Effector CD8-positive, alpha-beta T cell (primary cell): Measurements from ENCODE around the gene RAB4A.

Experiments
- DNase-seq: peaks from one replicate; lab custom pipeline; 2025; lab: John Stamatoyannopoulos, UW

Gene RAB4A

DNA sequence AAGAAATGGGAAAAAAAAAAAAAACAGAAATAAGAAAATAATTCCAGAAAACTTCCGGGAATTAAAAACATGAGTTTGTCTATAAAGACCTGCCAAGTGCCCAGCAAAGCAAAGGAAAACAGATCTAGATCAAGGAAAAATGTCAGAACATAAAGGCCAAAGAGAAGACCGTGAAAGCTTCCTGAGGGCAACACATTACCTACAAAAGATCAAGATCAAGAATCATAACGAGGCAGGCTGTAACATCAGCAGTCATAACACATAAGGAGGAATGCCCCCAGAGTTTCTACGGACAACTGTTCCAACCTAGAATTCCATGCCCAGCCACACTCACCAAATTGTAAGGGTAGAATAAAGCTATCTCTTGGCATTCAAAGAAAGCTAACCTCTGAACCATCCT lies 68.2 kb downstream of the RAB4A start:
- no peak for DNase-seq

DNA sequence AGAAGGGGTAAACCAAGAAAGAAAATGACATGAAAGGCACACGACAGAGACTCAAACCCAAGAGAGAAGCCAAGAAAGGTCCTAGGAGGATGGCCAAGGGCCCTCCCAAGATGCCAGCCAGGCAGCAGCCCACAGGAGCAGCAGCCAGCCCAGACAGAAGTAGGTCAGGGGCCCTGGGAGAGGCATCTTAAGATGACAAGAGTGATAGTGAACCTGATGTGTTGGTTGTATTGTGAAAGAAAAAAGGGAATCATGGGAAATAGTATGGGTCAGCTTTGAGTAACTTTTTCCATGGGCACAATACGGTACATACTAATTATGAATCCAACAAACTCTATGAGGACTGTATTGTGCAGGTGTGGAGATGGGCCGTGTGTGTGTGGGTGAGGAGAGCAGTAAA lies 68.6 kb downstream of the RAB4A start:
- DNase-seq: no peak

DNA sequence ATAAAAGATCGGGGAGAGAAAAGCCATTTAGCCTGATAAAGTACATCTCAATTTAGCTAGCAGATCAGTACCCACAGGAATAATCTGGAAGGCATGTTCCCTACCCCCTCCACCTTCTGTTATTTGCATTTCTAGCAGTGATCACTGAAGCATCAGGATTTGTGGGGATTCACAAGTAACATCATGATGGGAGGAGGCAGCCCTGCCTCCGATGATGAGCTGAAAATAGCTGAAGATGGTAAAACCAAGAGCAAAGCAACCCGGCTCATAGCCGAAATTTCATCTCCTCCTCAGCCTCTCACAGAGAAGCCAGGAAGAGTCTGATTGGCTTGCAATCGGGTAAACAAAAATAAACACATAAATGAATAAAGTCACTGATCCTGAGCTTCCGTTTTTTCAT lies 69.6 kb downstream of the RAB4A start:
- no peak for DNase-seq

DNA sequence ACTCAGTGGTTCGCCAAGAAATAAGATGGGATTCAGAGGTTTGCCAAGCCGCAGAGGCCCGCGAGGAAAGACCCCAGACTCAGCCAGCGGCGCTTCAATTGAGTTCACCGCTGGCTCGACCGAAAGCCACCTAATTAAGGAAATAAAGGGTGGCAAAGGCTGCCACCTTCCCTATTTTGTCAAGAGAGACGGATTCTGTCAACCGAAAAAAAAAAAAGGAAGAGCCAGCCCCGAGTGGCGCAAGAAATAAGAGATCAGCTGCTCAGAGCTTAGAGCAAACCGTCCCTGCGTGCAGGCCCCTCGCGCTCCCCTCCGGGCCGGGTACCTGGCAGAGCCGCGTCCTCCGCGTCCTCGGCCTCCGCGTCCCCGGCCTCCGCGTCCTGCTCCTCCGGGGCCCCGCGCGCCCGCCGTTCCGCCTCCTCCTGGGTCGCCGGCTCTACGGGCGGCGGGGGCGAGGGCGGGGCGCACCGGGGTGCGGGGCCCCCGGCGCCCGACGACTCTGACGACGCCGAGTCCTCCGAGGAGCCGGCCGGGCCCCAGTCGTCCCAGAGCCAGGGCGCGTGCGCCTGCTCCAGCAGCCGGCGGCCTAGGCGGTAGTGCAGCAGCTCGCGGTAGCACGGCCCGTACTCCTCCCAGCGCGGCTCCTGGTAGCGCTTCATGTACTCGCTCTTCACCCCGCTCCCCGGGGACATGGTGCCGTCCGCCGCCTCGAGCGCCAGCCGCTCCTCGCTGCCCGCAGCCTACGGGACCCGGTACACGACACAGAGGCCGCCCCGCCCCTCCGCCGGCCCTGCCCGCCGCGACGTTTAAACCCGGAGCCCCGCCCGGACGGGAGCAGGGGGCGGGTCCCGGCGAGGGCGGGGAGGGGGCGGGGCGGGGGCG lies 71.1 kb downstream of the RAB4A start:
- DNase-seq: peak; percentile 76

DNA sequence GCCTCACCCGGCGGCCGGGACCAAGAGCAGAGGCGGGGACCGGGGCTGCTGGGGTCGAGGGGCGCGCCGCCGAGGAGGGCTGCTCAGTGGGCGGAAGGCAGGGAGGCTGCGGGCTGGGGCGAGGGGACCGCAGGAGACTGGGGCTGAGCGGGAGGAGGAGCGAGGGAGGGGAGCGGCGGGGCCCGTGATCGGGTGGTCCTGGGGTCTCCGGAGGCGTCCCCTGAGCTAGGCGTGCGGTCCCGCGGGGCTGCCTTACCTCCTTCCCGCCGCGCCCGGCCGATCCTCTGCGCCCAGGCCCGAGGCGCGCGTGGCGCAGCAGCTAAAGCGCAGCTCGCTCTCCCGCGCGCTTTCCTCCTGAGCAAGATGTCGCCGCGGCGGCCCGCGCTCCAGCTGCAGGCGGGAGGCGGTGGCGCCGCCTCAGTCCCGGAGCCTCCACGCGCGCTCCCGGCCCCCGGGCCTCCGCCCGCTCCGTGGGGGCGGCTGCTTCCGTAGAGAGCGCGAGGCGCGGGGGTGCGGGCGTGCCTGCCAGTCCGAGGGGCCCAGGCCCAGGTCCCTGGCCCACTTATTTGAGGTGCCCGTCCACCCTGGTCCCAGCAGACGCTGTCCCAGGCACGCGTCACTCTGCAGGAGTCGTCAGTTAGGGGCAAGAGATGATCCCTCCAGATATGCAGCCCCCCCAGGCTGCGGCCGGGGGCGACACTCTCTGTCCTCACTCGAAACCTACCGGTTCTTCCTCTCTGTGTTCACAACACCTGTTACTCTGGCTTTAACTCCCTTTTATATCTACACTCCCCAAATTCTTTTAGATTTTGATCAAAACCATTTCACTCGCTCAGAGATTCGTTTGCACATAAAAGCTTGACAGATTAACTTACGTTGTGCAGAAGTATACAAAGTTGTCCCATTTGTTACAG lies 72.0 kb downstream of the RAB4A start, which contains the start of gene CCSAP:
Gene CCSAP (minus strand): TSS at position 392 of the 914 bp plus-strand sequence. CDS start 582 bp downstream, outside the sequence.
- DNase-seq: peak; percentile 50

DNA sequence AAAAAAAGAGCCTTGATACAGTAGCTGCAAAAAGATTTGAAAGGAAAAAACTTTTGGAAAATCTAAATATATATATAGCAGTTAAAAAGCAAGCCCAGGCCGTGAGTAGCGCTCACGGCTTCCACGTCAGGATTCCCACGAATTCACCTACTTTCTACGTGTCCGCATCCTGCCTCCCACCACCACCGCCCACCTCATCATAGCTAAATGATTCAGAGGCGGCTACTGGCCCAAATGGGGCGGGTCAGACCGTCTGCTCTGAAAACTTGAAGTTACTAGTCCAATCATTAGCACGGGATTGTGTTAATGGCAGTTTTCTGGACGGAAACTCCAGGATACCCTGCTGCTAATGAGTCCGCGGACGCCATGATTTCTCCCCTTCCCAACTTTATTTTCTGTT lies 73.2 kb downstream of the RAB4A start:
- DNase-seq: no peak

DNA sequence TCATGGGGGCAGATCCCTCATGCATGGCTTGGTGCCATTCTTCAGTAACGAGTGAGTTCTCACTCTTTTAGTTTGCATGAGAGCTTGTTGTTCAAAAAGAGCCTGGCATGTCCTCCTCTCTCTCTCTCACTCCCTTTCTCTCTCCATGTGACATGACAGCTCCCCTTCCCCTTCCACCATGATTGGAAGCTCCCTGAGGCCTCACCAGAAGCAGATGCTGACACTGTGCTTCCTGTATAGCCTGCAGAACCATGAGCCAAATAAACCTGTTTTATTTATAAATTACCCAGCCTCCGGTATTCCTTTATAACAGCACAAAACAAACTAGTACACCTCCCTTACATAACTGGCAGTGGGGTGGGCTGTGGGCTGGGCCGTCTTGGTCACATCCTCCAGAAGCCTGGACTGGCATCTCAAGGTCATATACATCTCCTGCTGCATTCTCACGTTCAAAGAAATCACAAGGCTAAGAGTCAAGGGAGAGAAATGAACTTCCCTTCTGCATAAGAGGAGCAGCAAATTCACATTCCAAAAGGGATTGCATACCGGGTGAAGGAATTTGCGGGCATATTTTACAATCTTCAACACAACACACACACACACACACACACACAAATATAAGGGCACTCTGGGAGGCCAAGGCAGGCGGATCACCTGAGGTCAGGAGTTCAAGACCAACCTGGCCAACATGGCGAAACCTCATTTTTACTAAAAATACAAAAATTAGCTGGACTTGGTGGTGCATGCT lies 74.2 kb downstream of the RAB4A start:
- DNase-seq: no peak

DNA sequence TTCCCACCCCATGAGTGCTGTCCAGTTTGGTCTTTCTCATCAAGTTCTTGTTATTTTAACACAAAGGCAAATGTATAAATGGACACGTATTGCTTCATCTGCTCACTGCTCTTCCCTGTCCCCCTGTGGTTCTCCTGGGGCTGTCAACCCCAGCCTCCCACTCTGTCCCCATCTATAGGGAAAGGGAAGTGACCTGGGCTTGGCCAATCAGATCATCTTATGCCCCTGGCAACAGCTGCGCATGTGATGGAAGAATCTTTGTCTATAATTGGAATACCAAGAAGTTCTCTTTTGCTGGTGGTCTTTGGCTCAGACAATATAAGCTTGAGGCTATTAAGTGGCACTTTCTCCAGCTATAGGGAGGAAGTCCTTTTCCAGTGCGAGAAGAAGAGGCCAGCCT lies 76.6 kb downstream of the RAB4A start:
- no peak for DNase-seq

DNA sequence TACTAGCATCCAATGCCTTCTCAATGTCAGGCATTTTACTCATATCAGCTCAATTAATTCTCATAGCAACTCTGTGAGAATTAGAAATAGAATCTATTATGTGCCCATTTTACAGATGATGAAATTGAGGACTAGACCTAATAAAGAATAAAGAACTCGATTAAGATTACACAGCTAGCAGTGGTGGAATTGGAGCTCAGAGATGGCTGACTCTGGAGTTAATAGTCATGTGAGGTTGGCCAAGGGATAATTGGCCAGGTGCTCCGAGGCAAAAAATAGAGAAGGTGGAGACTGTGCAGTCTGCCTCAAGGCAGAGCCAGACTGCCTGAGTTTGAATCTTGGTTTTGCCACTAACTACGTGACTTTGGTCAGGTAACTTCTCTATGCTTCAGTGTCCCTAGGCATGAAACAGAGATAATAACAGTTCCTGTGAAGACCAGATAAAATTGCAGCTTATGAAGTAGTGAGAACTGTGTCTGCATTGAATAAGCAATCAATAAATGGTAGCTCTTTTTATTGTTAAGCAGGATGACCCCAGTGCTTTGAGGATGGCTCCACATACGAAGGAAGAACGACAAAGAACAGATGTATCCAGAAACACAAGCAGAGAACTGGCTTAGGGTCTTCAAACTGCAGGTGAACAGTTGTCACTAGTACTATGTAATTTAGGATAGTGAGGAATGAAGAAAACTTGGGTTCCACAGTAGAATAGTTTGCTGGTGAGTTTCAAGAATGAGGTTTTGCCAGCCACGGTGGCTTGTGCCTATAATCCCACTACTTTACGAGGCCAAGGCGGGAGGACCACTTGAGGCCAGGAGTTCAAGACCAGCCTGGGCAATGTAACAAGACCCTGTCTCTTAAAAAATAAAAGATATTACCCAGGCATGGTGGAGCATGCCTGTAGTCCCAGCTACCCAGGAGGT lies 78.8 kb downstream of the RAB4A start:
- no peak for DNase-seq

DNA sequence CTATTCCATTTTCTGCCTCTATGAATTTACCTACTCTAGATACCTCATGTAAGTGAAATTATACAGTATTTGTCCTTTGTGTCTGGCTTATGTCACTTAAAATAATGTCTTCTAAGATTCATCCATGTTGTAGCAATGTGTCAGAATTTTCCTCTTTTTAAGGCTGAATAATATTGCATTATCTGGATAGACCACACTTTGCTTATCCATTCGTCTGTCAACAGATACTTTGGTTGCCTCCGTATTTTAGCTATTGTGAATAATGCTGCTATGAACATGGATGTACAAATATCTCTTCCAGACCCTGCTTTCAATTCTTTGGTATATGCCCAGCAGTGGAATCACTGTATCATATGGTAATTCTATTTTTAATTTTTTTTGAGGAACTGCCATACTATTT lies 82.1 kb downstream of the RAB4A start:
- DNase-seq: no peak

DNA sequence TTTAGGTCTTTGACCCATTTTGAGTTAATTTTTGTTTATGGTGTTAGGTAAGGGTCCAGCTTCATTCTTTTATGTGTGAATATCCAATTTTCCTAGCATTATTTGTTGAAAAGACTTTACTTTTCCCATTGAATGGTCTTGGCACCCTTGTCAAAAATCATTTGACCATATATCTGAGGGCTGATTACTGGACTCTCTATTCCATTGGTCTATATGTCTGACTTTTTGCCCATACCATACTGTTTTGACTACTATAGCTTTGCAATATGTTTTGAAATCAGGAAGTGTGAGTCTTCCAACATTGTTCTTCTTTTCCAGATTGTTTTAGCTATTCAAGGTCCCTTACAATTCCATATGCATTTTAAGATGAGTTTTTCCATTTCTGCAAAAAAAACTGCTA lies 83.3 kb downstream of the RAB4A start:
- DNase-seq: no peak
